HepG2 (cell line): ENCODE measurements around the gene GMPR. TPM values are rescaled to one million over a fixed set of nuclear protein-coding genes. Genes with fewer than 3 reads are reported as not detected.

ENCODE experiments used
- ATAC-seq: fragments of 200-7000 bp; cut with Tn5 transposase; 3 replicates; pipeline ENCODE4 v1.9.1; 2020; ENCODE audit warnings: mild to moderate bottlenecking, moderate library complexity
- BruUV-seq: library from RNA; stranded (reverse); fragments of 400-500 nt; replicated peaks from 2 replicates; lab custom pipeline; 2021; lab: Mats Ljungman, UMichigan
- CTCF ChIA-PET: fragments of 300-600 bp; formaldehyde crosslinking; extraction: SDS; loops from one replicate; lab custom pipeline; 2021; ENCODE audit warnings: low total read pairs, inconsistent platforms, low intra/inter-chr PET ratio; lab: Yijun Ruan, JAX
- POLR2A ChIA-PET: fragments of 350-600 bp; sonication (Branson Sonifier 250); formaldehyde crosslinking; loops from one replicate; lab custom pipeline; 2020; ENCODE audit warnings: antibody characterized with exemption, inconsistent platforms; lab: Yijun Ruan, JAX
- DNase-seq: peaks from one replicate; pipeline ENCODE4 v3.0.0-alpha.2; 2015; ENCODE audit warnings: low spot score
- FAIRE-seq: peaks from 3 replicates; lab custom pipeline; 2011; peaks lifted over from hg19 to GRCh38; lab: Jason Lieb, UNC
- H2AFZ ChIP-seq: one replicate; pipeline ENCODE4 v1.6.1; 2011; ENCODE audit warnings: low read length, inconsistent platforms
- H3K27ac ChIP-seq: fragments of 300-600 bp; 3 replicates; pipeline ENCODE4 v1.8.0; 2011; ENCODE audit warnings: mixed run types, mild to moderate bottlenecking, mixed read lengths, low read length, inconsistent platforms; ENCODE audit not compliant: insufficient read depth; ENCODE audit errors: extremely low read length
- H3K27me3 ChIP-seq, 2 experiments: fragments of 200-600 bp in 1 of 2; 2 replicates in 1 of 2; 3 replicates in 1 of 2; pipeline versions ENCODE4 v1.6.0 to v1.8.0; 2011; ENCODE audit warnings: low read length in 2 of 2, mild to moderate bottlenecking in 2 of 2, moderate library complexity in 2 of 2, inconsistent platforms in 1 of 2; ENCODE audit not compliant: insufficient read depth in 2 of 2, control insufficient read depth in 1 of 2
- H3K36me3 ChIP-seq, 2 experiments: fragments of 200-600 bp in 1 of 2; replicated peaks in 1 of 2; 2 replicates in 1 of 2; 3 replicates in 1 of 2; pipeline versions ENCODE4 v1.5.1 to v1.8.0; 2011; ENCODE audit warnings: low read length in 2 of 2, inconsistent platforms in 1 of 2; ENCODE audit not compliant: insufficient read depth in 2 of 2, control insufficient read depth in 1 of 2
- H3K4me1 ChIP-seq: 2 replicates; pipeline ENCODE4 v1.5.1; 2012; ENCODE audit warnings: low read length, inconsistent platforms; ENCODE audit not compliant: insufficient read depth
- H3K4me2 ChIP-seq: 2 replicates; pipeline ENCODE4 v1.6.0; 2011; ENCODE audit warnings: low read depth, low read length, inconsistent platforms
- H3K4me3 ChIP-seq, 3 experiments: fragments of 200-600 bp in 1 of 3; sonication (generic), shearing (Covaris generic) in 1 of 3; replicated peaks in 1 of 3; 2 replicates each; pipeline ENCODE4 v1.5.1; 2011 to 2016; ENCODE audit warnings: low read length in 3 of 3, inconsistent platforms in 2 of 3, low read depth in 2 of 3, mild to moderate bottlenecking in 2 of 3, control low read depth in 1 of 3, mixed read lengths in 1 of 3; ENCODE audit not compliant: insufficient read depth in 1 of 3
- H3K79me2 ChIP-seq: one replicate; pipeline ENCODE4 v1.6.1; 2011; ENCODE audit warnings: low read length, inconsistent platforms; ENCODE audit not compliant: insufficient read depth
- H3K9ac ChIP-seq: 2 replicates; pipeline ENCODE4 v1.6.0; 2011; ENCODE audit warnings: mild to moderate bottlenecking, low read depth, low read length, inconsistent platforms; ENCODE audit not compliant: insufficient read depth
- H3K9me3 ChIP-seq: 2 replicates; pipeline ENCODE4 v1.5.1; 2012; ENCODE audit warnings: mild to moderate bottlenecking, low read length
- H4K20me1 ChIP-seq: 2 replicates; pipeline ENCODE4 v1.6.0; 2011; ENCODE audit warnings: inconsistent platforms, mild to moderate bottlenecking, low read length, moderate library complexity; ENCODE audit not compliant: insufficient read depth
- FIP1L1 ChIP-seq: fragments of 200-400 bp; formaldehyde crosslinking; IDR thresholded peaks from 2 replicates; pipeline ENCODE4 v1.6.1; 2018; ENCODE audit warnings: low read depth, mild to moderate bottlenecking, low read length, moderate library complexity, borderline replicate concordance; ENCODE audit not compliant: insufficient read depth
- FOSL1 ChIP-seq: sonication (generic); formaldehyde crosslinking; IDR thresholded peaks from 2 replicates; pipeline ENCODE4 v1.9.0; 2021; ENCODE audit warnings: missing genetic modification reagents, borderline replicate concordance
- MAFK ChIP-seq, 2 experiments: IDR thresholded peaks in 1 of 2; conservative IDR thresholded peaks in 1 of 2; 2 replicates each; pipeline ENCODE4 v1.6.1; 2011; ENCODE audit warnings: improper control_type of control experiment in 2 of 2, low read length in 2 of 2
- MEF2D ChIP-seq: sonication (generic); formaldehyde crosslinking; IDR thresholded peaks from 2 replicates; pipeline ENCODE4 v1.5.1; 2020; ENCODE audit warnings: mild to moderate bottlenecking, missing genetic modification reagents
- PCBP1 ChIP-seq: fragments of 200-400 bp; formaldehyde crosslinking; IDR thresholded peaks from 2 replicates; pipeline ENCODE4 v1.6.1; 2017; ENCODE audit warnings: mild to moderate bottlenecking, low read depth, low read length, borderline replicate concordance
- PRPF4 ChIP-seq: fragments of 200-400 bp; formaldehyde crosslinking; IDR thresholded peaks from 2 replicates; pipeline ENCODE4 v1.6.1; 2016; ENCODE audit warnings: low read length, low read depth; ENCODE audit not compliant: poor library complexity, severe bottlenecking
- THAP11 ChIP-seq: IDR thresholded peaks from 2 replicates; pipeline ENCODE4 v1.6.1; 2016; ENCODE audit warnings: missing biosample characterization, missing genetic modification reagents
- XRCC5 ChIP-seq: fragments of 200-400 bp; formaldehyde crosslinking; optimal IDR thresholded peaks from 2 replicates; pipeline ENCODE3; 2017; ENCODE audit warnings: mild to moderate bottlenecking, low read length
- ZBTB42 ChIP-seq: sonication (generic); formaldehyde crosslinking; IDR thresholded peaks from 2 replicates; pipeline ENCODE4 v1.5.0; 2020; ENCODE audit warnings: mild to moderate bottlenecking, missing genetic modification reagents
- ZNF292 ChIP-seq: sonication (generic); formaldehyde crosslinking; IDR thresholded peaks from 2 replicates; pipeline ENCODE4 v1.8.1; 2022; ENCODE audit warnings: mild to moderate bottlenecking, low read depth, missing genetic modification reagents, borderline replicate concordance
- ZNF30 ChIP-seq: sonication (generic); formaldehyde crosslinking; IDR thresholded peaks from 2 replicates; pipeline ENCODE4 v1.5.0; 2020; ENCODE audit warnings: mild to moderate bottlenecking, missing genetic modification reagents
- ZNF720 ChIP-seq: sonication (generic); formaldehyde crosslinking; IDR thresholded peaks from 2 replicates; pipeline ENCODE4 v1.4.0; 2020; ENCODE audit warnings: missing genetic modification reagents
- ZNF768 ChIP-seq: sonication (generic); formaldehyde crosslinking; IDR thresholded peaks from 2 replicates; pipeline ENCODE4 v1.4.0; 2020; ENCODE audit warnings: missing genetic modification reagents
- WGBS: methylation state at CpG from one replicate; pipeline ENCODE4 v1.1.6; 2017; ENCODE audit warnings: low lambda C conversion rate; 5-methylcytosine and 5-hydroxymethylcytosine counted together
- in situ Hi-C: cut with HindIII; loops from 2 replicates; pipeline ENCODE4 v1.10.0; 2017; ENCODE audit warnings: low pct_unique_long_range_greater_than_20kb; ENCODE audit not compliant: extremely low pct_ligation_motif_present
- intact Hi-C: fragments of 100-400 bp; cut with micrococcal nuclease; formaldehyde crosslinking; loops from one replicate; pipeline ENCODE4 v1.10.0; 2022; ENCODE audit not compliant: unreplicated experiment
- polyA plus RNA-seq, 8 experiments: library from polyadenylated mRNA; depleted of rRNA in 3 of 8; stranded (reverse) in 7 of 8; unstranded in 1 of 8; fragments of >200 nt; fragmentation: Illumina TruSeq in 4 of 8; extraction: Trizol in 4 of 8; gene quantifications; 2 replicates each; pipeline versions ENCODE4 v1.2.1 to v1.2.3, GENCODE V29; 2011 to 2016; ENCODE audit warnings: low read depth in 4 of 8, missing spikeins in 1 of 8, mixed read lengths in 1 of 8; ENCODE audit not compliant: insufficient read depth in 1 of 8
- total RNA-seq, 5 experiments: library from RNA; depleted of rRNA; stranded (reverse); fragments of >200 nt; fragmentation: Illumina TruSeq; extraction: Trizol; gene quantifications; 2 replicates each; pipeline ENCODE4 v1.2.3, GENCODE V29; 2016; ENCODE audit warnings: low read depth in 1 of 5
- TF ChIP-seq, protein P1 (sequence below): sonication (generic); formaldehyde crosslinking; IDR thresholded peaks from 2 replicates; pipeline ENCODE4 v1.4.0; 2020; ENCODE audit warnings: missing genetic modification reagents, low read depth, mild to moderate bottlenecking, borderline replicate concordance
- TF ChIP-seq, protein P2 (sequence below): sonication (generic); formaldehyde crosslinking; IDR thresholded peaks from 2 replicates; pipeline ENCODE4 v1.9.0; 2021; ENCODE audit warnings: mild to moderate bottlenecking, missing genetic modification reagents
- TF ChIP-seq, protein P3 (sequence below): sonication (generic); formaldehyde crosslinking; IDR thresholded peaks from 2 replicates; pipeline ENCODE4 v1.8.1; 2022; ENCODE audit warnings: low read depth, mild to moderate bottlenecking, missing genetic modification reagents

The GMPR gene
- total and polyA plus RNA-seq, 2 of the 13 experiments (the other 11 are each of a cell fraction or from before 2014, with no cell fraction given): not detected

DNA sequence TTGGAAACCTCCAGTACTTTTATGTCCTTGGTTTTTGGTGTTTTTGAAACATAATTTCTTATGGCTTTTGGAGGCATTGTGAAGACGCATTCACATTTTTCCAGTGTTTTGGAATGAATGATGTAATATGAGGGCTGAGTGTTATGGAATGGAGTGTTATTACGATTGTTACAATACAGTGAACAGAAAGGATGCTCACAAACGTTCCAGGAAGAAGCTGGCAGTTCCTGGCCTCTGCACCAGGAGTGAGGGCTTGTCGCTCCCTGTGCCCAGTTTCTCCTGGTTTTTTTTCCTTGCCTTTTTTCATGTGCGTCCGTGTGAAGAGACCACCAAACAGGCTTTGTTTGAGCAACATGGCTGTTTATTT lies 20.3 kb downstream of the GMPR start:
- POLR2A ChIA-PET: no interaction called here
- Histone ChIP-seq H2AFZ (no peak overlapping the region), H3K4me2 (no peak overlapping the region), H3K27ac (no peak overlapping the region), H3K9me3 (no peaks in the 10 kb centered on the region), H4K20me1 (no peaks in the 10 kb centered on the region), H3K36me3 (no peaks in the 10 kb centered on the region), H3K79me2 (no peaks in the 10 kb centered on the region), H3K4me3 (no peak overlapping the region), H3K9ac (no peak overlapping the region), H3K4me1 (no peaks in the 10 kb centered on the region), H3K27me3 (peaks cover 0 to 15% of the 10 kb centered on the region in 2 experiments; a peak in 3 of 5 replicates)
- intact Hi-C loops: no loop called here
- no peak for DNase-seq
- no TSS peak for BruUV-seq
- WGBS: 43% methylated on average over 6 of the region's 6 CpGs
- no peak for FAIRE-seq
- ATAC-seq: no peak
- CTCF ChIA-PET: no interaction called here
- in situ Hi-C loops: no loop called here
- TF ChIP-seq, protein P1, sequence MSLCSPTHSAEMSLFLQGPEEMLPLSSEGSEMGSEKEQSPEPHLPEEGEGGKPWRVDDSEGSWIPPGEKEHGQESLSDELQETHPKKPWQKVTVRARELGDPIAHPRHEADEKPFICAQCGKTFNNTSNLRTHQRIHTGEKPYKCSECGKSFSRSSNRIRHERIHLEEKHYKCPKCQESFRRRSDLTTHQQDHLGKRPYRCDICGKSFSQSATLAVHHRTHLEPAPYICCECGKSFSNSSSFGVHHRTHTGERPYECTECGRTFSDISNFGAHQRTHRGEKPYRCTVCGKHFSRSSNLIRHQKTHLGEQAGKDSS (CRISPR knock-in tag): no peak
- TF ChIP-seq FIP1L1: no peak
- no peak for TF ChIP-seq MAFK (conservative IDR thresholded peaks at IDR 0.05 in 1 of 2, IDR thresholded peaks at IDR 0.05 in 1 of 2; ENCODE audit: low read length in 2 of 2)
- TF ChIP-seq, protein P2, sequence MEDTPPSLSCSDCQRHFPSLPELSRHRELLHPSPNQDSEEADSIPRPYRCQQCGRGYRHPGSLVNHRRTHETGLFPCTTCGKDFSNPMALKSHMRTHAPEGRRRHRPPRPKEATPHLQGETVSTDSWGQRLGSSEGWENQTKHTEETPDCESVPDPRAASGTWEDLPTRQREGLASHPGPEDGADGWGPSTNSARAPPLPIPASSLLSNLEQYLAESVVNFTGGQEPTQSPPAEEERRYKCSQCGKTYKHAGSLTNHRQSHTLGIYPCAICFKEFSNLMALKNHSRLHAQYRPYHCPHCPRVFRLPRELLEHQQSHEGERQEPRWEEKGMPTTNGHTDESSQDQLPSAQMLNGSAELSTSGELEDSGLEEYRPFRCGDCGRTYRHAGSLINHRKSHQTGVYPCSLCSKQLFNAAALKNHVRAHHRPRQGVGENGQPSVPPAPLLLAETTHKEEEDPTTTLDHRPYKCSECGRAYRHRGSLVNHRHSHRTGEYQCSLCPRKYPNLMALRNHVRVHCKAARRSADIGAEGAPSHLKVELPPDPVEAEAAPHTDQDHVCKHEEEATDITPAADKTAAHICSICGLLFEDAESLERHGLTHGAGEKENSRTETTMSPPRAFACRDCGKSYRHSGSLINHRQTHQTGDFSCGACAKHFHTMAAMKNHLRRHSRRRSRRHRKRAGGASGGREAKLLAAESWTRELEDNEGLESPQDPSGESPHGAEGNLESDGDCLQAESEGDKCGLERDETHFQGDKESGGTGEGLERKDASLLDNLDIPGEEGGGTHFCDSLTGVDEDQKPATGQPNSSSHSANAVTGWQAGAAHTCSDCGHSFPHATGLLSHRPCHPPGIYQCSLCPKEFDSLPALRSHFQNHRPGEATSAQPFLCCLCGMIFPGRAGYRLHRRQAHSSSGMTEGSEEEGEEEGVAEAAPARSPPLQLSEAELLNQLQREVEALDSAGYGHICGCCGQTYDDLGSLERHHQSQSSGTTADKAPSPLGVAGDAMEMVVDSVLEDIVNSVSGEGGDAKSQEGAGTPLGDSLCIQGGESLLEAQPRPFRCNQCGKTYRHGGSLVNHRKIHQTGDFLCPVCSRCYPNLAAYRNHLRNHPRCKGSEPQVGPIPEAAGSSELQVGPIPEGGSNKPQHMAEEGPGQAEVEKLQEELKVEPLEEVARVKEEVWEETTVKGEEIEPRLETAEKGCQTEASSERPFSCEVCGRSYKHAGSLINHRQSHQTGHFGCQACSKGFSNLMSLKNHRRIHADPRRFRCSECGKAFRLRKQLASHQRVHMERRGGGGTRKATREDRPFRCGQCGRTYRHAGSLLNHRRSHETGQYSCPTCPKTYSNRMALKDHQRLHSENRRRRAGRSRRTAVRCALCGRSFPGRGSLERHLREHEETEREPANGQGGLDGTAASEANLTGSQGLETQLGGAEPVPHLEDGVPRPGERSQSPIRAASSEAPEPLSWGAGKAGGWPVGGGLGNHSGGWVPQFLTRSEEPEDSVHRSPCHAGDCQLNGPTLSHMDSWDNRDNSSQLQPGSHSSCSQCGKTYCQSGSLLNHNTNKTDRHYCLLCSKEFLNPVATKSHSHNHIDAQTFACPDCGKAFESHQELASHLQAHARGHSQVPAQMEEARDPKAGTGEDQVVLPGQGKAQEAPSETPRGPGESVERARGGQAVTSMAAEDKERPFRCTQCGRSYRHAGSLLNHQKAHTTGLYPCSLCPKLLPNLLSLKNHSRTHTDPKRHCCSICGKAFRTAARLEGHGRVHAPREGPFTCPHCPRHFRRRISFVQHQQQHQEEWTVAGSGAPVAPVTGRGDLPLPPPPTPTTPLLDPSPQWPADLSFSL (CRISPR knock-in tag): no peak
- TF ChIP-seq ZNF30 (CRISPR knock-in tag): no peak
- no peak for TF ChIP-seq MEF2D
- TF ChIP-seq ZBTB42 (CRISPR knock-in tag): no peak
- TF ChIP-seq ZNF720 (CRISPR knock-in tag): no peak
- TF ChIP-seq, protein P3, sequence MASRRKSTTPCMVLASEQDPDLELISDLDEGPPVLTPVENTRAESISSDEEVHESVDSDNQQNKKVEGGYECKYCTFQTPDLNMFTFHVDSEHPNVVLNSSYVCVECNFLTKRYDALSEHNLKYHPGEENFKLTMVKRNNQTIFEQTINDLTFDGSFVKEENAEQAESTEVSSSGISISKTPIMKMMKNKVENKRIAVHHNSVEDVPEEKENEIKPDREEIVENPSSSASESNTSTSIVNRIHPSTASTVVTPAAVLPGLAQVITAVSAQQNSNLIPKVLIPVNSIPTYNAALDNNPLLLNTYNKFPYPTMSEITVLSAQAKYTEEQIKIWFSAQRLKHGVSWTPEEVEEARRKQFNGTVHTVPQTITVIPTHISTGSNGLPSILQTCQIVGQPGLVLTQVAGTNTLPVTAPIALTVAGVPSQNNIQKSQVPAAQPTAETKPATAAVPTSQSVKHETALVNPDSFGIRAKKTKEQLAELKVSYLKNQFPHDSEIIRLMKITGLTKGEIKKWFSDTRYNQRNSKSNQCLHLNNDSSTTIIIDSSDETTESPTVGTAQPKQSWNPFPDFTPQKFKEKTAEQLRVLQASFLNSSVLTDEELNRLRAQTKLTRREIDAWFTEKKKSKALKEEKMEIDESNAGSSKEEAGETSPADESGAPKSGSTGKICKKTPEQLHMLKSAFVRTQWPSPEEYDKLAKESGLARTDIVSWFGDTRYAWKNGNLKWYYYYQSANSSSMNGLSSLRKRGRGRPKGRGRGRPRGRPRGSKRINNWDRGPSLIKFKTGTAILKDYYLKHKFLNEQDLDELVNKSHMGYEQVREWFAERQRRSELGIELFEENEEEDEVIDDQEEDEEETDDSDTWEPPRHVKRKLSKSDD: no peak
- TF ChIP-seq PRPF4: no peak
- TF ChIP-seq THAP11: no peak
- TF ChIP-seq XRCC5: no peak
- TF ChIP-seq PCBP1: no peak
- TF ChIP-seq ZNF292 (CRISPR knock-in tag): no peak
- no peak for TF ChIP-seq ZNF768 (CRISPR knock-in tag)
- TF ChIP-seq FOSL1 (CRISPR knock-in tag): no peak
